Muscle of leg (tissue), 16 donors: ENCODE results near the gene TRPM3. TPM values are rescaled to one million over a fixed set of nuclear protein-coding genes. Genes with fewer than 3 reads are reported as not detected.
A peak's percentile ranks its signal among the peaks of the same experiment; 100 is the strongest.

Experiments used
- DNase-seq: peaks from one replicate; pipeline ENCODE4 v3.0.0; 2013
- H3K27ac ChIP-seq: one replicate; pipeline ENCODE4 v1.5.1; 2013; ENCODE audit warnings: mild to moderate bottlenecking, low read length, control low read depth
- H3K27me3 ChIP-seq: one replicate; pipeline ENCODE4 v1.6.1; 2013; ENCODE audit warnings: low read length; ENCODE audit not compliant: control insufficient read depth, insufficient read depth
- H3K36me3 ChIP-seq: one replicate; pipeline ENCODE4 v1.6.1; 2013; ENCODE audit warnings: low read length; ENCODE audit not compliant: control insufficient read depth, insufficient read depth
- H3K4me1 ChIP-seq: one replicate; pipeline ENCODE4 v1.6.1; 2013; ENCODE audit warnings: low read length; ENCODE audit not compliant: control insufficient read depth, insufficient read depth
- H3K4me3 ChIP-seq: one replicate; pipeline ENCODE4 v1.5.1; 2013; ENCODE audit warnings: low read length, control low read depth
- H3K9me3 ChIP-seq: replicated peaks from 2 replicates; pipeline ENCODE4 v1.6.1; 2013; ENCODE audit warnings: low read depth, low read length; ENCODE audit not compliant: control insufficient read depth
- WGBS: methylation state at CpG from one replicate; pipeline ENCODE4 v1.1.5; 2013; ENCODE audit warnings: missing lambda C conversion rate; ENCODE audit not compliant: insufficient coverage; 5-methylcytosine and 5-hydroxymethylcytosine counted together
- long read RNA-seq, 11 donors: transcript quantifications; one replicate each; lab custom pipeline, GENCODE V29; 2026
- polyA plus RNA-seq, 8 donors: library from polyadenylated mRNA; unstranded; fragments of 120-200 nt; gene quantifications; one replicate each; pipeline versions ENCODE4 v1.2.1 to v1.2.3, GENCODE V29; 2013; ENCODE audit warnings: inconsistent platforms in 1 of 8, low replicate concordance in 1 of 8; ENCODE audit not compliant: insufficient read length in 8 of 8, insufficient read depth in 1 of 8
- total RNA-seq: library from RNA; stranded (reverse); fragments of 120-200 nt; gene quantifications from one replicate; pipeline ENCODE4 v1.2.4, GENCODE V29; 2013

TRPM3 gene
- total RNA-seq (0.49 TPM), polyA plus RNA-seq (under 1 TPM; 0.14 to 0.66 (median 0.27) TPM)
- long read RNA-seq, donor 1, result 0 reads
- long read RNA-seq, donor 2, result 0 reads
- long read RNA-seq, donor 3, result 0 reads
- long read RNA-seq, donor 4, result 0 reads
- long read RNA-seq, donor 5, result 0 reads
- long read RNA-seq, donor 6, result 0 reads
- long read RNA-seq, donor 7, result 0 reads
- long read RNA-seq, donor 8, result 0 reads
- long read RNA-seq, donor 9, result 0 reads
- long read RNA-seq, donor 10, result 0 reads
- long read RNA-seq, donor 11, result 0 reads

DNA sequence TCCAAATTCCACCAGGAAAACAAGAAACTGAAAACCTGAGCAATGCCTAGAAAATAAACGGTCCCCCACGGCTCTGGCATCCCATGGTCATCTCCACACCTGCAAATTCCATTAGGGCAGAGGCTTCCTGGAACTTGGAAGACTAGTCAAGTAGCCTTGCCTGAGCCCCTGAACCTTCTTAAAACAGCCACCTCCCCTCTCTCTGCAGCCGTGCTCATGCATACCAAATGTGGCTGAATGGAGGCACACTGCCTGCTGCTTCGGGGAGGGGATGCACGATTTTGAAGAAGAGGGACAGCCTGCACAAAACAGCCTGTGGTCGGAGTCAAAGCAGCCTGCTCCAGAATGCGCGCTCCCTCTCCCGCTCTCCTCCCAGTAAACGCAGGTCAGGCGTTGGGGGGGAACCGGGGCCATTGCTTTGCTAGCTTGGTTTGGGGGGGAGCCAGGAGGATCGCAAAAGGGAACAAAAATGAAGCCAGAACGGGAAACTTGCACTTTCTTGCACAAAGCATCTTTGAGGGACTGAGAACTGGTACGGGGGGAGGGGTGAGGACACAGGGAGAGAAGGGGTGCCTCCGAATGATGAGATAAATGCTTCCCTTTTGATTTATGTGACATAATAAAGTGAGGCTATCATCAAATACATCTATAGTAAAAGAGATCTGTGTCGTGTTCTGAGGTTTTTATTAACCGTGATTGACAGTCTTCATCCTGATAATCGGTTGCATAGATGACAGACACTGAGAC, at the start of gene TRPM3:
Gene TRPM3 (minus strand): TSS at position 347 of the 747 bp plus-strand sequence. CDS start 267 bp downstream, at position 80.
- Histone ChIP-seq H3K36me3 (no peaks in the 10 kb centered on the region), H3K4me3 (no peak within 1 kb of the TSS), H3K4me1 (peaks cover 7% of the 10 kb centered on the region), H3K27me3 (peaks cover 10% of the 10 kb centered on the region), H3K9me3 (no peaks in the 10 kb centered on the region), H3K27ac (no peak within 1 kb of the TSS)
- 3% methylated on average over 6 of the region's 19 CpGs for WGBS
- peak; percentile 7 for DNase-seq

- H3K27me3 ChIP-seq, result no peaks in the 10 kb centered on the region
- H3K4me1 ChIP-seq, result no peaks in the 10 kb centered on the region
- H3K27ac ChIP-seq, result no peak overlapping the region
- H3K4me3 ChIP-seq, result no peak overlapping the region
- no peaks in the 10 kb centered on the region for H3K9me3 ChIP-seq
- no peaks in the 10 kb centered on the region for H3K36me3 ChIP-seq
- no peak for DNase-seq
Measured at GRCh38 chr9:71168418-71168817, 47.0 kb upstream of the TRPM3 start.

DNA sequence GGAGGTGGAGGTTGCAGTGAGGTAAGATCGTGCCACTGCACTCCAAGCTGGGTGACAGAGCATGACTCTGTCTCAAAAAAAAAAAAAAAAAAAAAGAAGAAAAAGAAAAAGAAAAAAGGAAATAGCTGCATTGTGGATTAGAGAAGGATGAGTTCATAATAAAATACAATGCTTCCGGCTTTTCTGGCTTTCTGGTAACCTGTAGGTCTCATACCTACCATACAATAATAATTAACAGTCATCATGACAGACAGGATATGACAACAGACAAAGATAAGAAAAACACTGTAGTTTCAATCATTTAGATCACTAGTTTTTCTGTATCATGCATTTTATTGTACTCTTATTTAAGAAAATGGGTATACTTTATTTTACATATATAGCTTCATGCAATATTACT, 40.7 kb upstream of the TRPM3 start:
- H3K4me1 ChIP-seq, result no peaks in the 10 kb centered on the region
- no peaks in the 10 kb centered on the region for H3K27me3 ChIP-seq
- H3K9me3 ChIP-seq, result no peaks in the 10 kb centered on the region
- H3K27ac ChIP-seq, result no peak overlapping the region
- 100% methylated on average over 1 of the region's 2 CpGs for WGBS
- H3K4me3 ChIP-seq, result no peak overlapping the region
- no peak for DNase-seq
- no peaks in the 10 kb centered on the region for H3K36me3 ChIP-seq

DNA sequence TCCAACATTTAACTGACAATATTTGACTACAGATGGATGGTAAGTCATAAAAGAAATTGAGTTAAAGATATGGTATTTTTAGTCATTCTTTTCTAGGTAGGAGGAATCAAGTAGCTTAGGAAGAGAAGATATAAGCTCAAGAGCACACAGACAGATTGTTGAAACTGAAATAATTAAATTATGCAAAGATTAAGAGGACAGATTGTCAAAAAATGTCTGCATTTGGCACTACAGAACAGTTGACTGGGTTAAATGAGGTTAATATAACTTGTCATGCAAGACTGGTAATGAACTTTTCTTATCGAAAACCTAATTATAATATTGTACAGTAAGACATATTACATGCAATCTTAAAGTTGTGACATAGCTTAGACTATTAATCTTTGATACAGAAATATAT, 36.3 kb upstream of the TRPM3 start:
- Histone ChIP-seq H3K27ac (no peak overlapping the region), H3K36me3 (no peaks in the 10 kb centered on the region), H3K4me3 (no peak overlapping the region), H3K4me1 (no peaks in the 10 kb centered on the region), H3K27me3 (no peaks in the 10 kb centered on the region), H3K9me3 (no peaks in the 10 kb centered on the region)
- no peak for DNase-seq
- WGBS, result no CpG with 5 or more reads among the region's 1 CpG

GRCh38 chr9:71147368-71147767, 25.9 kb upstream of the TRPM3 start:
- no peak overlapping the region for H3K4me3 ChIP-seq

DNA sequence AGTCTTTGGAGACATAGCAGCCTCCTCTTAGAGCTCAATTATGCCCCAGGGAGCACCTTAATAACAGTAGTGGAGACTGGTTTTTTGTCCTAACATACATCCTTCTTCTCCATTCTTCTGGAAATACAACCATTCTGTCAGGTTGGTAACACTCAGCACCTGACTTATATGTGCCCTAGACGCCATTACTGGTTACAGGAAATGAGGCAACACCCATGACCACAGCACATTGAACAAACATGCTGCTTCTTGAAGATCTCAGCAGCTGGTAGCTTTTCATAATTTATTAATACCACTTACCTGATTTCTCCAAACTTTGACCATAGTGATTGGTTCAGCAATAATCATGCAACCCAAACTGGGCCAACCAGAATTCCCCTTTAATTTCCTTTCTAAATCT, 25.1 kb upstream of the TRPM3 start:
- no peaks in the 10 kb centered on the region for H3K9me3 ChIP-seq
- no peaks in the 10 kb centered on the region for H3K27me3 ChIP-seq
- no peak overlapping the region for H3K4me3 ChIP-seq
- WGBS, result 40% methylated on average over 1 of the region's 1 CpG
- no peak for DNase-seq
- H3K36me3 ChIP-seq, result no peaks in the 10 kb centered on the region
- H3K27ac ChIP-seq, result no peak overlapping the region
- H3K4me1 ChIP-seq, result no peaks in the 10 kb centered on the region

More at GRCh38 chr9:71147368-71147767, 25.9 kb upstream of the TRPM3 start:
- Histone ChIP-seq H3K27me3 (no peaks in the 10 kb centered on the region), H3K36me3 (no peaks in the 10 kb centered on the region), H3K27ac (no peak overlapping the region), H3K9me3 (no peaks in the 10 kb centered on the region), H3K4me1 (no peaks in the 10 kb centered on the region)
- no peak for DNase-seq
- WGBS, result no CpG with 5 or more reads among the region's 2 CpGs

- no peak overlapping the region for H3K4me3 ChIP-seq
- H3K9me3 ChIP-seq, result no peaks in the 10 kb centered on the region
- no peak overlapping the region for H3K27ac ChIP-seq
- no CpG with 5 or more reads among the region's 1 CpG for WGBS
- H3K27me3 ChIP-seq, result no peaks in the 10 kb centered on the region
- no peaks in the 10 kb centered on the region for H3K36me3 ChIP-seq
- peak; percentile 42 for DNase-seq
- no peaks in the 10 kb centered on the region for H3K4me1 ChIP-seq
Measured at GRCh38 chr9:71145179-71145578, 23.8 kb upstream of the TRPM3 start.

- no peaks in the 10 kb centered on the region for H3K27me3 ChIP-seq
- no peaks in the 10 kb centered on the region for H3K36me3 ChIP-seq
- no peak for DNase-seq
- no peak overlapping the region for H3K27ac ChIP-seq
- no peaks in the 10 kb centered on the region for H3K4me1 ChIP-seq
- H3K4me3 ChIP-seq, result no peak overlapping the region
- H3K9me3 ChIP-seq, result no peaks in the 10 kb centered on the region
- WGBS, result no CpG with 5 or more reads among the region's 2 CpGs
Measured at GRCh38 chr9:71144495-71144894, 23.1 kb upstream of the TRPM3 start.

GRCh38 chr9:71136696-71137095, 15.3 kb upstream of the TRPM3 start:
- Histone ChIP-seq H3K4me3 (no peak overlapping the region), H3K36me3 (no peaks in the 10 kb centered on the region), H3K27me3 (no peaks in the 10 kb centered on the region), H3K4me1 (no peaks in the 10 kb centered on the region), H3K27ac (no peak overlapping the region), H3K9me3 (no peaks in the 10 kb centered on the region)
- peak; percentile 5 for DNase-seq
- 64% methylated on average over 5 of the region's 6 CpGs for WGBS

- Histone ChIP-seq H3K36me3 (no peaks in the 10 kb centered on the region), H3K4me3 (no peak overlapping the region), H3K4me1 (no peaks in the 10 kb centered on the region), H3K27me3 (no peaks in the 10 kb centered on the region), H3K27ac (no peak overlapping the region), H3K9me3 (no peaks in the 10 kb centered on the region)
- no peak for DNase-seq
- WGBS, result 80% methylated on average over 1 of the region's 3 CpGs
Measured at GRCh38 chr9:71131145-71131544, 9.7 kb upstream of the TRPM3 start.
